Tibial artery (tissue), 4 donors: ENCODE results near the gene CENPV.
A peak's percentile ranks its signal among the peaks of the same experiment; 100 is the strongest.

ENCODE experiments used
- DNase-seq, 2 donors: peaks; one replicate each; pipeline ENCODE4 v3.0.0-alpha.2; 2019
- H3K27ac ChIP-seq, 2 donors: fragments of 200-600 bp; sonication (generic) in 1 of 2; 1 replicate in 1 of 2; 2 replicates in 1 of 2; pipeline ENCODE4 v1.5.1; 2018 to 2019; ENCODE audit warnings: mild to moderate bottlenecking in 1 of 2
- H3K27me3 ChIP-seq, 2 donors: fragments of 200-600 bp; sonication (generic) in 1 of 2; one replicate each; pipeline versions ENCODE4 v1.5.1 to v1.6.0; 2016 to 2019
- H3K36me3 ChIP-seq, 3 donors: fragments of 200-600 bp; sonication (generic) in 2 of 3; one replicate each; pipeline ENCODE4 v1.5.1; 2016 to 2019; ENCODE audit warnings: mild to moderate bottlenecking in 2 of 3
- H3K4me1 ChIP-seq, 4 donors: fragments of 200-600 bp; sonication (generic) in 2 of 4; 1 replicate in 3 of 4; 2 replicates in 1 of 4; pipeline ENCODE4 v1.5.1; 2016 to 2019
- H3K4me3 ChIP-seq, 2 donors: fragments of 200-600 bp; sonication (generic) in 1 of 2; 1 replicate in 1 of 2; 2 replicates in 1 of 2; pipeline ENCODE4 v1.5.1; 2018 to 2019; ENCODE audit warnings: mild to moderate bottlenecking in 2 of 2
- H3K9me3 ChIP-seq, 3 donors: fragments of 200-600 bp; sonication (generic) in 1 of 3; one replicate each; pipeline ENCODE4 v1.5.1; 2016 to 2019
- intact Hi-C: fragments of 100-400 bp; cut with DNase I; formaldehyde crosslinking; loops from one replicate; pipeline ENCODE4 v1.15.0; 2023; ENCODE audit warnings: low total_unique reads
- TF ChIP-seq, protein P1 (sequence below), 2 experiments: fragments of 200-600 bp in 1 of 2; fragments of 450-650 bp in 1 of 2; IDR thresholded peaks; one replicate each; pipeline ENCODE4 v1.5.1; 2017 to 2019; ENCODE audit warnings: antibody characterized with exemption in 2 of 2, mild to moderate bottlenecking in 1 of 2, moderate library complexity in 1 of 2

The CENPV gene

DNA sequence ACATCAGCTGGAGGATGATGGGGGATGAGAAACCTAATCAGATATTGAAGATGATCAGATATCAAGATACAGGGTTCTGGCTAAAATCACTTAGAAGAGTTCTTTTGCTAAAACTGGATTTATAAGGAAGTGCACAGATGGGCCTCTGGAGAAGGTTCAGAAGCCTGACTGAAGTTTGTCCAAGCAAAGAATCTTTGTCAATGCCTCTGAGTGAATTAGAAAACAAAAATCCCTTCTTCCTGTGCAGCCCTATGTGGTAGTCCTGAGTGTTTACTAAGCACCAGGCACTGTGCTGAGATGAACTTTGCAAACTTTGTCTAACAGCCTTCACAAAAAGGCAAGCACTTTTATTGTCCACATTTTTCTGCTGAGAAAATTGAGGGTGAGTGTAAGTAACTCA, 11.4 kb upstream of the CENPV start:
- DNase-seq, result no peak
- no peaks in the 10 kb centered on the region for H3K9me3 ChIP-seq
- TF ChIP-seq, protein P1, sequence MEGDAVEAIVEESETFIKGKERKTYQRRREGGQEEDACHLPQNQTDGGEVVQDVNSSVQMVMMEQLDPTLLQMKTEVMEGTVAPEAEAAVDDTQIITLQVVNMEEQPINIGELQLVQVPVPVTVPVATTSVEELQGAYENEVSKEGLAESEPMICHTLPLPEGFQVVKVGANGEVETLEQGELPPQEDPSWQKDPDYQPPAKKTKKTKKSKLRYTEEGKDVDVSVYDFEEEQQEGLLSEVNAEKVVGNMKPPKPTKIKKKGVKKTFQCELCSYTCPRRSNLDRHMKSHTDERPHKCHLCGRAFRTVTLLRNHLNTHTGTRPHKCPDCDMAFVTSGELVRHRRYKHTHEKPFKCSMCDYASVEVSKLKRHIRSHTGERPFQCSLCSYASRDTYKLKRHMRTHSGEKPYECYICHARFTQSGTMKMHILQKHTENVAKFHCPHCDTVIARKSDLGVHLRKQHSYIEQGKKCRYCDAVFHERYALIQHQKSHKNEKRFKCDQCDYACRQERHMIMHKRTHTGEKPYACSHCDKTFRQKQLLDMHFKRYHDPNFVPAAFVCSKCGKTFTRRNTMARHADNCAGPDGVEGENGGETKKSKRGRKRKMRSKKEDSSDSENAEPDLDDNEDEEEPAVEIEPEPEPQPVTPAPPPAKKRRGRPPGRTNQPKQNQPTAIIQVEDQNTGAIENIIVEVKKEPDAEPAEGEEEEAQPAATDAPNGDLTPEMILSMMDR (IDR thresholded peaks at IDR 0.05), result no peak
- intact Hi-C loops, result no loop called here
- no peak overlapping the region for H3K4me3 ChIP-seq
- H3K27ac ChIP-seq, result no peak overlapping the region
- H3K4me1 ChIP-seq, result peaks cover 0 to 3% (median 0%) of the 10 kb centered on the region in 4 donors
- H3K36me3 ChIP-seq, result no peaks in the 10 kb centered on the region
- H3K27me3 ChIP-seq, result no peaks in the 10 kb centered on the region

DNA sequence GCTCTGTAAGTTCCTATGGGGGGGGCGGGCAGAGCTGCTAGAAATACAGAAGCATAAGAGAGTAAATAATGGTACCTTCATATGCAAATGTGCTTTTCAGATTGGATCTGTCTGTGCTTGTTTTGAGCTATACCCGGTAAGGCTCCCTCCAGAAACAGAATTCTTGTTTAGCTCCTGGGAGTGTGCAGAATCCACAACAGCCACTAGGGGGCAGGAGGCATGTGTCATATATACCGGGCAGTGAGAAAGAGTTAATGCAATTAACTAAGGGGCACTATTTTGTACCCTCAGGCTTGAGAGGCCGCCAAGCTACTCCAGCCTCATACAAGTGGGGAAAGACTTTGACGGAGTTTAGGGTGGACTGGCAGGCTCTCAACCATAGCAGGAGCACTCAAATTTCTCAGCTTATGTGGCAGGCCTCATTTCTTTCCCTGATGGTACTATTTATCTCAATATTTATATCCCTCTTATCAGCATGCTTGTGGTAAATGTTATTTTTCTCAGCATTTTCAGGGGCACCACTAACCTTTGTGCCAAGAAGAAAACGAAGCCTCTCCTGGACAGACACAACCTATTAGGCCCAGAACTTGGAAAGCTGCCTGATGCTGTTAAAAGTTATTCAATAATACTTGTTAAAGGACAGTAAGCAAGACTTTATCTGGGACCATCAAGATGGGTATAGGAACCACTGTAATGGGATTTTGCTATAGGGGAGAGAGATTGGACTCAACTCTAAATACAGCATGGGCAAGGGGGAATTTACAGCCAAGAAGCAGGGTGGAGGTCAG, 10.7 kb upstream of the CENPV start:
- Histone ChIP-seq H3K27me3 (no peaks in the 10 kb centered on the region), H3K36me3 (no peaks in the 10 kb centered on the region), H3K4me3 (no peak overlapping the region), H3K4me1 (peaks cover 0 to 3% (median 0%) of the 10 kb centered on the region in 4 donors), H3K9me3 (no peaks in the 10 kb centered on the region), H3K27ac (peak overlapping the region in 1 of 2 donors; percentile 15)
- intact Hi-C loops, result no loop called here
- peak; percentile 77 to 81 for DNase-seq
- TF ChIP-seq, protein P1 (IDR thresholded peaks at IDR 0.05), result peak; percentile 86 to 93

DNA sequence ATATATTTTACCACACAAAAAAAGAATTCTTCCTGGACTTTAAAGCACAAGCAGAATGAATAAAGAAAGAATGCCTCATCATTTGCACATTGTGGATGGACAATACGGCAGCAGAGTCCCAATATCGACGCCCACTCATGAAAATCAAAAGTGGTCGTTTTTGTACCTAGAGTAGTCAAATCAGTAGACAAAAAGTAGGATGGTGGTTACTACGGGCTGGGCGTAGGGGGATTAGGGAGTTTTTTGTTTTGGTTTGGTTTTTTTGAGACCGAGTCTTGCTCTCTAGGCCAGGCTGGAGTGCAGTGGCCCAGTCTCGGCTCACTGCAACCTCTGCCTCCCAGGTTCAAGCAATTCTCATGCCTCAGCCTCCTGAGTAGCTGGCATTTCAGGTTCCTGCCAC, 8.6 kb upstream of the CENPV start:
- DNase-seq, result no peak
- H3K4me3 ChIP-seq, result no peak overlapping the region
- H3K4me1 ChIP-seq, result peaks cover 0 to 3% (median 0%) of the 10 kb centered on the region in 4 donors
- no peaks in the 10 kb centered on the region for H3K27me3 ChIP-seq
- no peaks in the 10 kb centered on the region for H3K36me3 ChIP-seq
- TF ChIP-seq, protein P1 (IDR thresholded peaks at IDR 0.05), result no peak
- H3K9me3 ChIP-seq, result no peaks in the 10 kb centered on the region
- no peak overlapping the region for H3K27ac ChIP-seq
- intact Hi-C loops, result no loop called here

DNA sequence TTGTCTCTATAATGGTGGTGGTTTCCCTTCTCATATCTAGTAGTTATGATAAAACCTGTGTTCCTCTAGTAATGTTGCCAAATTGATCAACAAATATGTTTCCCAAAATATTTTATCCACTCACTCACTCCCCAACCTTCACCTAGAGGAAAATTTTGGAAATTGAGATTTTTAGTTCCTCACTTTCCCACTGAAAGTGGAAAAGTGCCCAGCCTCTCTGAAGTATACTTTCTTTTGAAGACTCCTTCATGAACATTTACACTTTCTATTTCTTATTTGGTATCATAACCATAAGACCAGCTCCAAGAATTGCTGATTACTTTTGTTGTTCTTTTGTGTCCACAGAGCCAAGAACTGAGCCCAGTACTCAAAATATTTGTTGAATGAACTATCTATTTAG, 5.1 kb upstream of the CENPV start:
- TF ChIP-seq, protein P1 (IDR thresholded peaks at IDR 0.05), result no peak
- no peak overlapping the region for H3K4me3 ChIP-seq
- H3K9me3 ChIP-seq, result no peaks in the 10 kb centered on the region
- DNase-seq, result no peak
- H3K4me1 ChIP-seq, result peaks cover 0 to 3% (median 1%) of the 10 kb centered on the region in 4 donors
- intact Hi-C loops, result no loop called here
- H3K27me3 ChIP-seq, result no peaks in the 10 kb centered on the region
- no peaks in the 10 kb centered on the region for H3K36me3 ChIP-seq
- no peak overlapping the region for H3K27ac ChIP-seq

DNA sequence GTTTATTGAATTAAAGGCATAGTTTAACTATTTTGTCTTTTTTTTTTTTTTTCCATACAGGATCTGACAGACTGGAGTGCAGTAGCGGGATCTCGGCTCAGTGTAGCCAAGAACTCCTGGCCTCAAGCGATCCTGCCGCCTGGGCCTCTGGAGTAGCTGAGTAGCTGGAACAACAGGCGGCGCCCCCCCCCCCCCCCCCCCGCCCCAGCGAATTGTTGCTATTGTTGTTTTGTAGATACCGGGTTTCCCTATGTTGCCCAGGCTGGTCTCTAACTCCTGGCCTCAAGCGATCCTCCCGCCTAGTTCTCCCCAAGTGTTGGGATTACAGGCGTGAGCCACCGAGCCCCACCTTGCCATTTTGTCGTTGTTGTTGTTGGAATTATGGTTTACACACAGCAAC, 1.3 kb upstream of the CENPV start:
- Histone ChIP-seq H3K27me3 (no peaks in the 10 kb centered on the region), H3K4me3 (no peak overlapping the region), H3K4me1 (peaks cover 0 to 10% (median 8%) of the 10 kb centered on the region in 4 donors), H3K27ac (no peak overlapping the region), H3K36me3 (peaks cover 0 to under 1% (median 0%) of the 10 kb centered on the region in 3 donors), H3K9me3 (no peaks in the 10 kb centered on the region)
- intact Hi-C loops, result loop anchor here (5.0 kb wide), 1 partner anchor 67 kb away; no protein-coding TSS in a partner anchor
- TF ChIP-seq, protein P1 (IDR thresholded peaks at IDR 0.05), result no peak
- peak in 1 of 2 donors; percentile 38 for DNase-seq
